Lower lobe of right lung (tissue), 2 donors: ENCODE results near the gene IL36RN. TPM values are rescaled to one million over a fixed set of nuclear protein-coding genes. Genes with fewer than 3 reads are reported as not detected.

Source experiments
- ATAC-seq, 2 donors: fragments of 200-7000 bp; cut with Tn5 transposase; one replicate each; pipeline ENCODE4 v1.9.1; 2020 to 2022; ENCODE audit warnings: mild to moderate bottlenecking in 2 of 2, moderate library complexity in 2 of 2
- DNase-seq: peaks from one replicate; pipeline ENCODE4 v3.0.0-alpha.2; 2020
- H3K27ac ChIP-seq: fragments of 200-600 bp; one replicate; pipeline ENCODE4 v1.8.0; 2022
- H3K27me3 ChIP-seq: fragments of 200-600 bp; one replicate; pipeline ENCODE4 v1.8.0; 2022; ENCODE audit warnings: low read depth
- H3K36me3 ChIP-seq: fragments of 200-600 bp; one replicate; pipeline ENCODE4 v1.8.0; 2022; ENCODE audit warnings: mild to moderate bottlenecking
- H3K4me1 ChIP-seq: fragments of 200-600 bp; one replicate; pipeline ENCODE4 v1.8.0; 2022
- H3K4me3 ChIP-seq: fragments of 200-600 bp; one replicate; pipeline ENCODE4 v1.8.0; 2022; ENCODE audit warnings: mild to moderate bottlenecking
- H3K9me3 ChIP-seq: fragments of 200-600 bp; one replicate; pipeline ENCODE4 v1.8.0; 2022
- CTCF ChIP-seq: fragments of 200-600 bp; IDR thresholded peaks from one replicate; pipeline ENCODE4 v1.8.0; 2022; ENCODE audit warnings: antibody characterized with exemption, mild to moderate bottlenecking
- intact Hi-C: fragments of 100-400 bp; cut with DNase I; formaldehyde crosslinking; loops from one replicate; pipeline ENCODE4 v1.11.0; 2022
- total RNA-seq: library from RNA; stranded (reverse); fragmentation: NEBNext Ultra II Directional; extraction: Animal tissue kit (Norgen Biotek cat#: 25700); gene quantifications from one replicate; pipeline ENCODE4 v1.2.1, GENCODE V29; 2021
- donor health status: DM: no; HTN: yes; CAD: no; lungs with severe emphysema.

IL36RN gene
- total RNA-seq, 1 donor from 2014 or later = not detected

GRCh38 chr2:113061896-113062770 is 3.1 kb downstream of the IL36RN start:
- H3K27me3 ChIP-seq = no peaks in the 10 kb centered on the region
- no peaks in the 10 kb centered on the region for H3K4me1 ChIP-seq
- no peaks in the 10 kb centered on the region for H3K36me3 ChIP-seq
- H3K4me3 ChIP-seq = no peak overlapping the region
- ATAC-seq = no peak
- no peaks in the 10 kb centered on the region for H3K9me3 ChIP-seq
- DNase-seq = no peak
- no peak for TF ChIP-seq CTCF
- H3K27ac ChIP-seq = no peak overlapping the region
- intact Hi-C loops = no loop called here

- no peaks in the 10 kb centered on the region for H3K4me1 ChIP-seq
- no peaks in the 10 kb centered on the region for H3K36me3 ChIP-seq
- TF ChIP-seq CTCF = no peak
- H3K27ac ChIP-seq = no peak overlapping the region
- no peaks in the 10 kb centered on the region for H3K27me3 ChIP-seq
- H3K4me3 ChIP-seq = no peak overlapping the region
- intact Hi-C loops = no loop called here
- H3K9me3 ChIP-seq = no peaks in the 10 kb centered on the region
- ATAC-seq (no peak), DNase-seq (no peak)
Measured at GRCh38 chr2:113064281-113064680, 5.3 kb downstream of the IL36RN start.

GRCh38 chr2:113064898-113065297 is 5.9 kb downstream of the IL36RN start:
- H3K27me3 ChIP-seq = no peaks in the 10 kb centered on the region
- no peak for TF ChIP-seq CTCF

GRCh38 chr2:113067681-113068080 is 8.7 kb downstream of the IL36RN start, which contains the start of gene IL1F10:
Gene IL1F10, plus strand, starts transcription at chr2:113067970. Its CDS starts 4,769 bp downstream, at chr2:113072739.
- H3K4me3 ChIP-seq = no peak within 1 kb of the TSS
- no peaks in the 10 kb centered on the region for H3K27me3 ChIP-seq
- no peak for TF ChIP-seq CTCF
- DNase-seq (no peak), ATAC-seq (no peak)
- no peak within 1 kb of the TSS for H3K27ac ChIP-seq
- intact Hi-C loops = no loop called here
- no peaks in the 10 kb centered on the region for H3K9me3 ChIP-seq
- no peaks in the 10 kb centered on the region for H3K4me1 ChIP-seq
- H3K36me3 ChIP-seq = no peaks in the 10 kb centered on the region

More at GRCh38 chr2:113064898-113065297, 5.9 kb downstream of the IL36RN start:
- Histone ChIP-seq H3K4me3 (no peak overlapping the region), H3K9me3 (no peaks in the 10 kb centered on the region), H3K4me1 (no peaks in the 10 kb centered on the region), H3K36me3 (no peaks in the 10 kb centered on the region), H3K27ac (no peak overlapping the region)
- ATAC-seq = no peak
- intact Hi-C loops = no loop called here
- DNase-seq = no peak

- Histone ChIP-seq H3K4me3 (no peak overlapping the region), H3K36me3 (no peaks in the 10 kb centered on the region), H3K27me3 (no peaks in the 10 kb centered on the region), H3K27ac (no peak overlapping the region), H3K9me3 (no peaks in the 10 kb centered on the region), H3K4me1 (no peaks in the 10 kb centered on the region)
- TF ChIP-seq CTCF = no peak
- DNase-seq (no peak), ATAC-seq (no peak)
- intact Hi-C loops = no loop called here
Measured at GRCh38 chr2:113068249-113068648, 9.3 kb downstream of the IL36RN start.
